ENCODE results near the gene FRAT1.

DNA sequence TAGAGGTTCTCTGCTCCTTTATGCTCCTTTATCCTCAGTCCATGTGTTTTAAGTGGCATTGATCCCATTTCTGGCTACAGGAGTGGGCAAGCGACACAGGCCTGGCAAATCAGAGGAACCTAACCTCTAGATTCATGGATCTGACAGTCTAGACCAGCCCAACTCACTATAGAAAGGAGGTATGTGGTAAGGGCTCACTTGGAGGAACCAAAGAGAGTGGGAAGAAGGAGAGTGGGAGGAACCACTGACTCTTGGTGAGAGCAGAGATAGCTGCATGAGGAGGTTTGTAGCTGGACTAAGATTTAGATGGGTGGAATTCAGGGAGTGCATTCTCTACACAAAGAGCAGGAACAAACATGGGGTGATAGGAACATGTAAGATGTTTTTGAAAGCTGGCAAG, 11.6 kb upstream of the FRAT1 start:
- no peak for TF ChIP-seq CTCF (IDR thresholded peaks at IDR 0.05)
- TF ChIP-seq EP300 (IDR thresholded peaks at IDR 0.05): no peak
- TF ChIP-seq POLR2A (IDR thresholded peaks at IDR 0.05): no peak

Data from ovary (tissue), 3 donors.